WTC11 (cell line): ENCODE results near the gene LFNG. TPM values are rescaled to one million over a fixed set of nuclear protein-coding genes. Genes with fewer than 3 reads are reported as not detected.

Source experiments
- ATAC-seq: fragments of 200-7000 bp; cut with Tn5 transposase; 2 replicates; pipeline ENCODE4 v1.10.0; 2021; ENCODE audit warnings: mild to moderate bottlenecking, moderate library complexity
- CTCF ChIA-PET: fragments of 300-600 bp; sonication (Branson Sonifier 250); formaldehyde crosslinking; loops from one replicate; lab custom pipeline; 2021; ENCODE audit warnings: antibody characterized with exemption; lab: Charles Lee
- POLR2A ChIA-PET: fragments of 350-600 bp; sonication (Branson Sonifier 250); formaldehyde crosslinking; loops from one replicate; lab custom pipeline; 2021; ENCODE audit warnings: antibody characterized with exemption; lab: Charles Lee
- DNase-seq: peaks from one replicate; pipeline ENCODE4 v3.0.0; 2021; ENCODE audit warnings: low spot score
- H3K27ac Mint-ChIP-seq: 2 replicates; pipeline ENCODE4 v1.8.0; 2021; ENCODE audit warnings: mixed read lengths
- H3K27me3 Mint-ChIP-seq: 2 replicates; pipeline ENCODE4 v1.8.0; 2021; ENCODE audit warnings: low read depth, mild to moderate bottlenecking, moderate library complexity, mixed read lengths
- H3K36me3 Mint-ChIP-seq: 2 replicates; pipeline ENCODE4 v1.8.0; 2021; ENCODE audit warnings: mixed read lengths
- H3K4me1 Mint-ChIP-seq: 2 replicates; pipeline ENCODE4 v1.8.0; 2022; ENCODE audit warnings: mixed read lengths
- H3K4me3 Mint-ChIP-seq: 2 replicates; pipeline ENCODE4 v1.8.0; 2021; ENCODE audit warnings: mild to moderate bottlenecking, moderate library complexity, mixed read lengths
- H3K9me3 Mint-ChIP-seq: 2 replicates; pipeline ENCODE4 v1.8.0; 2021; ENCODE audit warnings: mixed read lengths
- AFF4 ChIP-seq: sonication (generic); formaldehyde crosslinking; IDR thresholded peaks from 2 replicates; pipeline ENCODE4 v1.8.1; 2023; ENCODE audit warnings: mild to moderate bottlenecking, missing genetic modification reagents, borderline replicate concordance
- ATF1 ChIP-seq: sonication (generic); formaldehyde crosslinking; IDR thresholded peaks from 2 replicates; pipeline ENCODE4 v1.8.1; 2023; ENCODE audit warnings: mild to moderate bottlenecking, moderate library complexity, missing genetic modification reagents
- CREB1 ChIP-seq: sonication (generic); formaldehyde crosslinking; IDR thresholded peaks from 2 replicates; pipeline ENCODE4 v1.8.0; 2023; ENCODE audit warnings: mild to moderate bottlenecking, missing genetic modification reagents
- ETV6 ChIP-seq: sonication (generic); formaldehyde crosslinking; IDR thresholded peaks from 2 replicates; pipeline ENCODE4 v1.8.1; 2022; ENCODE audit warnings: mild to moderate bottlenecking, missing genetic modification reagents
- GABPB1 ChIP-seq: sonication (generic); formaldehyde crosslinking; IDR thresholded peaks from 2 replicates; pipeline ENCODE4 v1.8.1; 2023; ENCODE audit warnings: mild to moderate bottlenecking, missing genetic modification reagents
- GTF2I ChIP-seq: fragments of 250-450 bp; sonication (Bioruptor Pico); conservative IDR thresholded peaks from 2 replicates; pipeline ENCODE4 v1.4.0; 2021; ENCODE audit warnings: mild to moderate bottlenecking
- IRF1 ChIP-seq: sonication (generic); formaldehyde crosslinking; IDR thresholded peaks from 2 replicates; pipeline ENCODE4 v1.8.0; 2023; ENCODE audit warnings: missing genetic modification reagents
- KAT7 ChIP-seq: sonication (generic); formaldehyde crosslinking; IDR thresholded peaks from 2 replicates; pipeline ENCODE4 v1.8.1; 2023; ENCODE audit warnings: missing genetic modification reagents, mild to moderate bottlenecking, borderline replicate concordance
- MAX ChIP-seq: sonication (generic); formaldehyde crosslinking; IDR thresholded peaks from 2 replicates; pipeline ENCODE4 v1.8.0; 2022; ENCODE audit warnings: mild to moderate bottlenecking, missing genetic modification reagents
- MXD4 ChIP-seq: fragments of 250-450 bp; sonication (Bioruptor Pico); IDR thresholded peaks from 2 replicates; pipeline ENCODE4 v1.8.0; 2021; ENCODE audit warnings: mild to moderate bottlenecking, moderate library complexity, borderline replicate concordance
- PREB ChIP-seq: sonication (generic); formaldehyde crosslinking; IDR thresholded peaks from 2 replicates; pipeline ENCODE4 v1.8.1; 2022; ENCODE audit warnings: mild to moderate bottlenecking, missing genetic modification reagents, moderate library complexity, borderline replicate concordance
- PRRX2 ChIP-seq: fragments of 250-450 bp; sonication (Bioruptor Pico); IDR thresholded peaks from 2 replicates; pipeline ENCODE4 v1.8.0; 2021; ENCODE audit warnings: mild to moderate bottlenecking
- RELA ChIP-seq: sonication (generic); formaldehyde crosslinking; IDR thresholded peaks from 2 replicates; pipeline ENCODE4 v1.8.1; 2022; ENCODE audit warnings: missing genetic modification reagents, mild to moderate bottlenecking, borderline replicate concordance
- USF1 ChIP-seq: sonication (generic); formaldehyde crosslinking; IDR thresholded peaks from 2 replicates; pipeline ENCODE4 v1.8.0; 2022; ENCODE audit warnings: mild to moderate bottlenecking, missing genetic modification reagents
- USF2 ChIP-seq: sonication (generic); formaldehyde crosslinking; IDR thresholded peaks from 2 replicates; pipeline ENCODE4 v1.8.1; 2023; ENCODE audit warnings: mild to moderate bottlenecking, missing genetic modification reagents, moderate library complexity
- ZNF219 ChIP-seq: sonication (generic); formaldehyde crosslinking; IDR thresholded peaks from 2 replicates; pipeline ENCODE4 v1.8.0; 2023; ENCODE audit warnings: missing genetic modification reagents, mild to moderate bottlenecking, borderline replicate concordance
- ZNF232 ChIP-seq: sonication (generic); formaldehyde crosslinking; IDR thresholded peaks from 2 replicates; pipeline ENCODE4 v1.8.0; 2022; ENCODE audit warnings: mild to moderate bottlenecking, missing genetic modification reagents
- ZNF317 ChIP-seq: sonication (generic); formaldehyde crosslinking; IDR thresholded peaks from 2 replicates; pipeline ENCODE4 v1.8.1; 2023; ENCODE audit warnings: low read depth, mild to moderate bottlenecking, moderate library complexity, missing genetic modification reagents, borderline replicate concordance
- ZSCAN18 ChIP-seq: fragments of 250-450 bp; sonication (Bioruptor Pico); IDR thresholded peaks from 2 replicates; pipeline ENCODE4 v2.1.2; 2022; ENCODE audit warnings: mild to moderate bottlenecking, moderate library complexity
- total RNA-seq: library from RNA; stranded (reverse); gene quantifications from 3 replicates; pipeline ENCODE4 v1.2.3, GENCODE V29; 2021

LFNG gene
- total RNA-seq, 1 experiment from 2014 or later, result 29.4 TPM

GRCh38 chr7:2470204-2471021, 49.2 kb upstream of the LFNG start:
- Mint-ChIP-seq H3K4me1 (peaks cover 38% of the 10 kb centered on the region), H3K9me3 (no peaks in the 10 kb centered on the region), H3K27me3 (no peaks in the 10 kb centered on the region), H3K27ac (peak overlapping the region; percentile 12; the same call in 1 of the 2 replicates), H3K36me3 (no peaks in the 10 kb centered on the region), H3K4me3 (no peak overlapping the region)
- TF ChIP-seq GABPB1 (CRISPR knock-in tag) (no peak), ZNF232 (CRISPR knock-in tag) (no peak), PRRX2 (CRISPR knock-in tag) (no peak), GTF2I (CRISPR knock-in tag) (peak; percentile 93; the same call in 1 of the 2 replicates), ATF1 (no peak), RELA (CRISPR knock-in tag) (no peak), MAX (no peak), MXD4 (peak; percentile 49; the same call in 1 of the 2 replicates), ZNF219 (CRISPR knock-in tag) (no peak), USF1 (CRISPR knock-in tag) (no peak), ZNF317 (CRISPR knock-in tag) (no peak), CREB1 (CRISPR knock-in tag) (no peak)
- POLR2A ChIA-PET, result interaction anchor here (0.6 to 1.9 kb wide), 3 partner anchors 20 to 55 kb away, joined by 3 to 15 read pairs (median 6); no protein-coding TSS in a partner anchor
- ATAC-seq, result no peak
- DNase-seq, result no peak
- CTCF ChIA-PET, result interaction anchor here (1.0 to 9.8 kb wide), 17 partner anchors 9 to 247 kb away, joined by 3 to 288 read pairs (median 16); no protein-coding TSS in a partner anchor

GRCh38 chr7:2471022-2471329, 48.6 kb upstream of the LFNG start:
- no peaks in the 10 kb centered on the region for H3K36me3 Mint-ChIP-seq
- no peaks in the 10 kb centered on the region for H3K27me3 Mint-ChIP-seq
- no peak for ATAC-seq
- no peak overlapping the region for H3K4me3 Mint-ChIP-seq
- DNase-seq, result no peak
- no peaks in the 10 kb centered on the region for H3K9me3 Mint-ChIP-seq
- peaks cover 33% of the 10 kb centered on the region for H3K4me1 Mint-ChIP-seq
- H3K27ac Mint-ChIP-seq, result no peak overlapping the region
- TF ChIP-seq KAT7 (CRISPR knock-in tag), result no peak
- ChIA-PET CTCF (interaction anchor here (1.0 to 9.8 kb wide), 8 partner anchors 12 to 239 kb away, joined by 3 to 288 read pairs (median 30); no protein-coding TSS in a partner anchor), POLR2A (interaction anchor here (0.6 to 1.9 kb wide), 2 partner anchors 51 to 54 kb away, joined by 3 to 6 read pairs; no protein-coding TSS in a partner anchor)

GRCh38 chr7:2471396-2471795, 48.2 kb upstream of the LFNG start:
- POLR2A ChIA-PET, result interaction anchor here (0.6 to 1.9 kb wide), 3 partner anchors 13 to 54 kb away, joined by 3 to 6 read pairs (median 3); no protein-coding TSS in a partner anchor
- TF ChIP-seq USF2, result no peak
- peak; percentile 99 for TF ChIP-seq ETV6 (CRISPR knock-in tag)
- no peak for TF ChIP-seq PREB (CRISPR knock-in tag)
- TF ChIP-seq IRF1 (CRISPR knock-in tag), result 0 out of 2 replicates have a peak, but pooled peaks have one; percentile 44
- TF ChIP-seq MAX, result 0 out of 2 replicates have a peak, but pooled peaks have one; percentile 18
- TF ChIP-seq ZSCAN18 (CRISPR knock-in tag), result no peak
- no peak for TF ChIP-seq AFF4 (CRISPR knock-in tag)

More at GRCh38 chr7:2471396-2471795, 48.2 kb upstream of the LFNG start:
- no peak overlapping the region for H3K4me3 Mint-ChIP-seq
- no peaks in the 10 kb centered on the region for H3K36me3 Mint-ChIP-seq
- peak; percentile 33 for ATAC-seq
- peaks cover 31% of the 10 kb centered on the region for H3K4me1 Mint-ChIP-seq
- no peaks in the 10 kb centered on the region for H3K9me3 Mint-ChIP-seq
- DNase-seq, result peak; percentile 55
- H3K27me3 Mint-ChIP-seq, result no peaks in the 10 kb centered on the region
- no peak overlapping the region for H3K27ac Mint-ChIP-seq
- CTCF ChIA-PET, result interaction anchor here (1.0 to 9.8 kb wide), 8 partner anchors 12 to 239 kb away, joined by 3 to 288 read pairs (median 30); no protein-coding TSS in a partner anchor
